ENCODE data around the gene RFXAP.

RFXAP gene

DNA sequence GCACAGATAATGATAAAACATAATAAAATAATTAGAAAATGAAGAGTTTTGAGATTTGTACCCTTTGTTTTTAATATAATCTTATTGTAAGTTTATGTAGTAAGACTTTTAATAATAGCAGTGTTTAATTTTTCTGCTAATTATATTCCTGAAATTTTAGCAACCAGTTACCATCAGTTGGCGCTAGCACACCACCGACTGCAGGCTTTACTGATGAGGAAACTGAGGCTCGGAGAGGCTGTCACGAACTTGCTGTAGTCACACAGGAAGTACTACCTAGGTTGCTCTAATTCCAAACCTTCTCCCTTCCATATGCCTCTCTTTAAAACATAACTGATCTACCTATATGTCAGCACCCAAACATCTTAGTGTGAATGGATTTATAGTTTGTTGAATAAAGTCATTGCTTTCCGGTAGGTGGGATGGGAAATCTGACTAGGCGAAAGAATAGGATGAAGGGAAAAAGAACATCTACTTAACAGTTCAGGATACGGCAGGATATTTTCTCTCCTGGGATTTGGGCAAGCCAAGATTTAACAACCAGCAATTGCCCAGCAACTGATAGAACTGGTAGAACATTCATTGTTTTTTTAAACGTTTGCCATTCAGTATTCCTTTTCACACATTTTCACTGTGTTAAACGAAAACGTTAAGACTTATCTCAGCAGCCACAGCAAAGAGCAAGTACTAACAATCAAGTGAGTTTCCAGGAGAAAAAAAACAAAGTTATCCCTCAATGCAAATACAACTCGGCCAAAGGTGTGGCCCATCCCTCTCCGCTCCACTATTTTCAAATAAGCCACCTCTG, 822 bp upstream of the RFXAP start:
- DNase-seq = no peak

DNA sequence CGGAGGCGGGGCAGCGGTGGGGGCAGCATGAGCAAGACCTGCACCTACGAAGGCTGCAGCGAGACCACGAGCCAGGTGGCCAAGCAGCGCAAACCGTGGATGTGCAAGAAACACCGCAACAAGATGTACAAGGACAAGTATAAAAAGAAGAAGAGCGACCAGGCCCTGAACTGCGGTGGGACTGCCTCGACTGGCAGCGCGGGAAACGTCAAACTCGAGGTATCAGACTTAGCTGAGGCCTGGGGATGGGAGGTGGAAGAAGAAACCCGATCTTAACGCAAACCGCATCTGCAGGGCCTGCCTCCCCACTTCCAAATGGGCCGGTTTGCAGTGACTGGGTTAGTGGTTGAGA, 693 bp downstream of the RFXAP start:
- no peak for DNase-seq

- DNase-seq = no peak
Observed at GRCh38 chr13:36820222-36820621, 1.2 kb downstream of the RFXAP start.

DNA sequence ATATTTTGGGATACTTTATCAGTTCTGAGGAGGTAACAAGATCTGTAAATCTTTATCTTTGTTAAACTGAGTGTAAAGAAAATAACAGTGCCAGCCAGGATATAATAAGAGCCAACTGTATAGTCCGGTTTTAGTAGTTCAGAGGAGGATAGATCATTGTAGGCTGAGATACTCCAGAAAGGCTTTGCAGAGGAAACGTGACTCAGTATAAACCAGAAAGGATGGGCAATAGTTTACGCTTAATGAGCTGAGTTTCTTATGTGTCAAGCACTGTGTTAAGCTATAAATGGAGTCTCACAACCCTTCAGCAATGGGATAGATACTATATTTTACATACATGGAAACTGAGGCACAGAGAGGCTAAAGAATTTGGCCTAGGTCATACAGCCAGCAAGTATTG, 3.8 kb downstream of the RFXAP start:
- DNase-seq = no peak

- no peak for DNase-seq
Observed at GRCh38 chr13:36829753-36830152, 10.7 kb downstream of the RFXAP start.

DNA sequence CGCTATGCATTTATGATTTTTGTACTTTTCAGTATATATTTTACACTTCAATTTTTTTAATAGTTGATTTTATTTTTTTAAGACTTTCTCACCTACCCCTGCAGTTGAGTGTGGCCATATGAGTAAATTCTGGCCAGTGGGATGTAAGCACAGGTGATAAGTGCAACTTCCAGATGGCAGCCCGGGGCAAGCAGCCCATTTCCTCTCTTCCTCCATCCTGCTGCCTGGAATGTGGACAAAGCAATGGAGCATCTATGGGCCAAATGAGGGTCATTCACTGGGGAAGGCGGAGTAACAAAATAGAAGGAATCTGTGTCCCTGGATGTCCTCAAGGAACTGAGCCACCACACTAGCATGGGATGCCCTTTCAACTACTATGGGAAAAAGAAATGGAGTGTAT, 12.3 kb downstream of the RFXAP start:
- no peak for DNase-seq

DNA sequence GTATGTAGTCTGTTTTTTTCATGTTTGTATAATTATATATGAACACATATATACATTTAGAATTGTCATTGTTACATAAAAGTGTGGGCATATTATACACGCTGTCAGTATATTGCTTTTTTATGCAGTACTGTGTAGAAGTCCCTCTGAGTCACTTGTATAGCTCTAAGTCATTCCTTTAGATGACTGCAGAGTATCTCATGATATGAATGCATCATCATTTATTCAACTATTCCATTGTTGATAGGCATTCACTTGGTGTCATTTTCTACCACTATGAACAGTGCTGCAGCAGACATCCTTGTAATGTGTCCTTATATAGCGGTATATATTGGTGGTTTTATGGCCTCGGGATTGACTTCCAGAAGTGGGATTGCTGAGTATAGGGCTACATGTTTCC, 15.3 kb downstream of the RFXAP start:
- no peak for DNase-seq

DNA sequence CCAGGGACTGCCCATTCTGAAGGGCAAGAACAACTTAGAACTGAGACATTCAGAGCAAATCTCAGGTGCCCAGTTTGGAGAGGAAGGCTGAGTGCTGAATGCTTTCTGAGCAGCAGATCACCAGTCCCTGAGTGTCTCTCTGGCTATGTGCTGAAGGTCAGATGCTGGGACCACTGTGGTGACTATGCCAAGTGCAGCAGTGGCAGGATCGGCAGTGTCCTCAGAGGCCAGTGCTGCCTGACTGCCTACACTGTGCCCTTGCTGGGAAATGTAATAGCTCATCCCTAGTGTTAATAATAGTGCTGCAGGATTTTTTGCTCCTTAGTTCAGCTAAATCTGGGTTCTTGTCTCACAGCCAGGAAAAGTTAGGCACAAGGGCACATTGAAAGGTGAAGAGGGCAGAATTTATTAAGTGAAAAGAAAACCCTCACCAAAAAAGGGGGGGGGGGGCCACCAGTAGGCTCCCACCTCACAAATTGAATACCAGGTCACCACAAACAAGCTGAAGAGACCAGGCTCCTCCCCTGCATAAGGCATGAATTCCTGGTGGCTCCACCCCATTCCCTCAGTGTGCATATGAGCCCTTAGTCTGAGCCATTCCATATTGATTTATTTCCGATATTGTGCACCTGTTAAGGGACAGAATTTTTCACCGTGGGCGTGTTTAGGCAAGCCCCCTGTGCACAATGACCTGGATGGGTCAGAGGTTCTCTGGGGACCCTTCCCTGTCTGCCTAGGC, 18.5 kb downstream of the RFXAP start:
- DNase-seq = no peak

GRCh38 chr13:36839281-36839680, 20.3 kb downstream of the RFXAP start:
- no peak for DNase-seq

DNA sequence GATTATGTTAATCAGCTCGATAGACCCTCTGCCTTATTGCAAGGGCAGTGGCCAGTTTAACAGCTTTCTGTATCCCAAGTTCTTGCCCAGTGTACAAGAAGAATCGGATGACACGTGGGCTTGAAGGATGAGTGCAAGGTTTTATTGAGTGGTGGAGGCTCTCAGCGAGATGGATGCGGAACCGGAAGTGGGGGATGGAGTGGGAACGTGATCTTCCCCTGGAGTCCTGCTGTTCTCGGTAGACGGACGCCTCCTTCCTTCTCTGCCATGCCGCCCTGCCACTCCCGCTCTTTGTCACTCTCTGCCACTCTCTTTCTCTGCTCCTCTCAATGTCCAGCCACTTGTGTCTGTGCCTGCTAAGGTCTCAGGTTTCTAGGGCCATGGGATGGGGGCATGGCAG, 21.0 kb downstream of the RFXAP start:
- no peak for DNase-seq

GRCh38 chr13:36840718-36841250, 21.8 kb downstream of the RFXAP start:
- no peak for DNase-seq

DNA sequence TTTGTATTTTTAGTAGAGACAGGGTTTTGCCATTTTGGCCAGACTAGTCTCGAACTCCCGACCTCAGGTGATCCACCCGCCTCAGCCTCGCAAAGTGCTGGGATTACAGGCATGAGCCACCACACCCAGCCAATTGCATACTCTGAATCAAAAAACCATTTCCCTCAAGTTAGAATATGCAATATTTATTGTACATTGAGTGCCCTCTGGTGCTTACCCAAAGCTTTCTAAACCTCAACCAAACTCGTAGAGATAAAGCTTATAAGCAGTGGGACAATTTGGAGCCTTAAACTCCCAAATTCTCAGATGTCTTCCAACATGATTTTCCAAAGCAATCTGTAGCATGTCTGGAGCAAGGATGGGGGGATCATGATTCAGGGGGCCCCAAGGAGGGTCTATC, 22.4 kb downstream of the RFXAP start:
- no peak for DNase-seq

- no peak for DNase-seq
Observed at GRCh38 chr13:36847606-36848005, 28.6 kb downstream of the RFXAP start.

DNA sequence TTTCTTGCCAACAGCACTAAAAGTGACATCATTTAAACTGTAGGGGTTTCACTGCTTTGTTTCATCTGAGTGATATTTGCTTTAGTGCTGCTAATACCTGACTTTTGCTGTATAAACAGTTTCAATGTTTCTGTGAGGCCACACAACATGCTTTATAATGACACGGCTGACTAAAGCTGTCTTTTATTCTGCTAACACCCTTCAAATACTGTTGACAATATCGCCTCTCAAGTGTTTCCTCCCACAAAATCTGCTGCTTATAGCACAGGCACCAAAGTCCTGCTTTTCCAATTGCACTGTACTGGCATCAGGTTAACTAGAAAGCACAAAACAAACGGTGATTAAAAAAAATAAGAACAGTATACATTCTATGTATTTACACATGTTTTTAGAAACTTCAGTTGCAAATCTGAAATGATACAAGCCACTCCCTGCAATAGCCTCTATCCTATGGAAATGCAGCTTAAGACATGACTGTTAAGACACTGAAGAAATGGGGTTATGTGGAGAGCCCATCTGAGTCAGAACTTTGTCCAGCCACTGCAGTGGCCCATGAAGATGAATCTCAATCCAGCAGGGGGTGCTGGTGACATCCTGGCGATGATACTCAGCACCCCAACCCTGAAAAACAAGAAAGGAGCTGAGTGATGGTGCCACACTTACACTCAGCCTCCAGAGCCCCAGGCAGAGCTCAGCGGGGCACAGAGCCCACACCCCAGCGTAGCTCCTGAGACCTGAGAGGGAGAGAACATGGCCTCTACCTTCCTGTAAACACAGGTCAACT, 29.4 kb downstream of the RFXAP start:
- no peak for DNase-seq

DNA sequence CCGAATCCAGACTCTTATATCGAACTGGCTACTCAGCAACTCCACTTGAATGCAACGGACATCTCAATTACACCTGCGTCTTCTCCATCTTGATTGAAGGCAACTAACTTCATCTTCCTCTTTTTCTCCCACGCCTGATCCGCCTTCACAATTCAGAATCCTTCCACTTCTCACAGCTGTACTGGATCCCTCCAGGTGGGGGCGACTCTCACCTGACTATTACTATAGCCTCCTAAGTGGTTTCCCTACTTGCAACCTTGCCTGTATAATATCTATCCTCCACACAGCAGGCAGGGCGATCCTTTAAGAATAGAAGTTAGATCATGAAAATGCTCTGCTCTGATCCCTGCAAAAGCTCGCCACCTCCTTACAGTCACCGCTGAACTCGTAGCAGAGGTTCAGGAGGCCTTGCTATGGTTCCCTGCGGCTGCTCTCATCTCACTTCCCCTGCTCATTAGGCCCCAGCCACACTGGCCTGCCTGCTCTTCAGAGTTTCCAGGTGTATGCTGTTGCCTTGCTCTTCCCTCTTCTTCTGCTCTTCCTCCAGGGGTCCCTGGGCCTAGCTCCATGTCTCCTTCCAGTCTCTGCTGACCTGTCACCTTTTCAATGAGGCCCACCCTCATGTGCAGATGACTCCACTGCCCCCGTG, 31.9 kb downstream of the RFXAP start:
- DNase-seq = no peak

DNA sequence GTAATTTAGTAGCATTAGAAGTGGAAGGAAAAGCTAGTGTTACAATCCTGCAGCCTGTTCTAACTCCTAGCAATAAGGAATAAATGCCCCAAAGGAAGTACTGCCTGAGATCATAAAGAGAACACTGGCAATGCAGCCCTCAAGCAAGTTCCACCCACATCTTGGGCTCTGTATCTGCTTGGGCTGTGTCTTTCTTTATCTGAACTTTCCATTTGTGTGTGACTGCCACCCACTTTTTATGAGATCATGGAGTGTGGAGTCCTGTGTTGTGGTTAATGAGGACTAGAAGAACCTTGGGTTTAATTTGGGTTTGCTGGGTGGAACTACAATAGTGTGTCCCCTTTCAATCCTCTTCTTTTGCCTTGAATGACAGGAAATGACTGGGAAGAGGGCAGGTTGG, 38.2 kb downstream of the RFXAP start:
- no peak for DNase-seq

DNA sequence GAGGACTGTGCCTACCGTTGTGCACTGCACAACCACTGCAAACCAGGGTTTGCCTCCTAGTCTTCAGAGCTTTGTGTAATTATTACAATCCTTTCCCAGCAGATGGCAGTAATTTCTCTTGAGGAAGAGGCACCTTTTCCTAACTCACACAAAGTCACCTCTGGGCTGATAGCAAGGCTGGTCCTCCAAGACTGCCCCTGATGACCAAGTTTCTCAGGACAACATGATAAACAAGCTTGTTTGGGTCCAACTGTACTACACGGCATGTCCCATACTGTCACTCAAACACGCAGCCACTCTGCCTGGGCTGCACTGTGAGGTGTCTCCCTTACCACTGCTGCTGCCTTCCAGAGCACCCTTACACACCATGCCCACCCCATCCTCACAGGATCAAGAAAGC, 39.3 kb downstream of the RFXAP start:
- peak in 1 of 2 donors; percentile 42 for DNase-seq

- DNase-seq = no peak
Observed at GRCh38 chr13:36859259-36859658, 40.2 kb downstream of the RFXAP start.

DNA sequence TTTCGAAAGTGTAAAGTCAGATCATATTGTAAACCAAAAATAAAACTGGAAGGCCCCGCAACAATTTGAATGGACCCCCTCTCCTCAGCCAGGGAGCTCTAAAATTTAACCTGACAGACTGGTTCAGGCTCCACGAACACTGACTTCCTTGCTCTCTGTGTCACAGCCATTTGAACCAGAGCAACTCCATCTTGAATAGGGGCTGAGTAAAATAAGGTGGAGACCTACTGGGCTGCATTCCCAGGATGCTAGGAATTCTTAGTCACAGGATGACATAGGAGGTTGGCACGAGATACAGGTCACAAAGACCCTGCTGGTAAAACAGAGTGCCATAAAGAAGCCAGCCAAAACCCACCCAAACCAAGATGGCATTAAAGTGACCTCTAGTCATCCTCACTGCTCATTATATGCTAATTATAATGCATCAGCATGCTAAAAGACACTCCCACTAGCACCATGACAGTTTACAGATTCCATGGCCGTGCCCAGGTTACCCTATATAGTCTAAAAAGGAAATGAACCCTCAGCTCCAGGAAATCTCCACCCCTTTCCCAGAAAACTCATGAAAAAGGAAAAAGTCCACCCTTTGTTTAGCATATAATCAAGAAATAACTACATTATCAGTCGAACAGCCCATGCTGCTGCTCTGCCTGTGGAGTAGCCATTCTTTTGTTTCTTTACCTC, 43.1 kb downstream of the RFXAP start:
- no peak for DNase-seq

- no peak for DNase-seq
Observed at GRCh38 chr13:36862722-36863121, 43.7 kb downstream of the RFXAP start.

- no peak for DNase-seq
Observed at GRCh38 chr13:36865265-36865664, 46.2 kb downstream of the RFXAP start.

DNA sequence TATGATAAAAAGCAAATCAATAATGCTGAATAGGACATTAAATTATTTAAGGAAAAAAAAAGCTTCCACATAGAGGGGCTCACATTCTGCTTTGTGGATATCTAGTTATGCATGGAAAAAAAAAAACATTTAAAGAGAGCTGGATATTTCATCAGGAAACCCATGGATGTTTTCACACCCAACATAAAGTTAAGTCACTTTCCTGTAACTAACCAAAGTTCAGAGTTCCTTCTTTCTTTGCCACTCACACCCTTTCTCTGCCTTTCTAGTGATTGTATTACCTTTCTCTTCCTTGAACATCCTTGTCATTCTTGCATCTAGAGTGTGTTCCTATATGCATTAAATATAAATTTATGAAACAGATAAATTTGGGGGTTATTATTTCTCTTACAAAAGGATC, 47.2 kb downstream of the RFXAP start:
- DNase-seq = no peak

Data from hippocampal formation (tissue), 2 donors.